H4 (cell line): ENCODE data around the gene SLC7A1. TPM values are rescaled to one million over a fixed set of nuclear protein-coding genes. Genes with fewer than 3 reads are reported as not detected.
"Not testable (repeated sequence)": the region's sequence is repeated elsewhere in the genome, so short reads cannot be mapped to it uniquely, and the experiment has no call there.

ENCODE experiments used
- DNase-seq: peaks from one replicate; pipeline ENCODE4 v3.0.0-alpha.2; 2015; ENCODE audit warnings: low spot score
- total RNA-seq: library from RNA; depleted of rRNA; stranded (reverse); fragments of >200 nt; shearing (Covaris generic); gene quantifications from 2 replicates; pipeline ENCODE4 v1.2.3, GENCODE V29; 2014; rRNA removed

Gene SLC7A1
- total RNA-seq, result 8.6 and 13.4 TPM in 2 replicates

GRCh38 chr13:29595380-29596063 lies at the start of gene SLC7A1:
Gene SLC7A1 (minus strand): TSS chr13:29595688. CDS start chr13:29536188, 59,500 bp downstream.
- peak; percentile 70 for DNase-seq

GRCh38 chr13:29640665-29641064 lies 45.2 kb upstream of the SLC7A1 start:
- no peak for DNase-seq

GRCh38 chr13:29636831-29637230 lies 41.3 kb upstream of the SLC7A1 start:
- DNase-seq, result not testable (repeated sequence)

- DNase-seq, result no peak
Measured at GRCh38 chr13:29624997-29625396, 29.5 kb upstream of the SLC7A1 start.

GRCh38 chr13:29621841-29622240 lies 26.4 kb upstream of the SLC7A1 start:
- no peak for DNase-seq

GRCh38 chr13:29621051-29621800 lies 25.7 kb upstream of the SLC7A1 start:
- DNase-seq, result no peak

- no peak for DNase-seq
Measured at GRCh38 chr13:29619995-29620394, 24.5 kb upstream of the SLC7A1 start.

GRCh38 chr13:29613101-29613500 lies 17.6 kb upstream of the SLC7A1 start:
- no peak for DNase-seq

- no peak for DNase-seq
Measured at GRCh38 chr13:29607465-29607864, 12.0 kb upstream of the SLC7A1 start.

GRCh38 chr13:29605860-29606526 lies 10.5 kb upstream of the SLC7A1 start:
- DNase-seq, result no peak

- no peak for DNase-seq
Measured at GRCh38 chr13:29598321-29598720, 2.8 kb upstream of the SLC7A1 start.

- DNase-seq, result no peak
Measured at GRCh38 chr13:29597706-29598105, 2.2 kb upstream of the SLC7A1 start.

GRCh38 chr13:29597246-29597645 lies 1.8 kb upstream of the SLC7A1 start:
- no peak for DNase-seq

- DNase-seq, result no peak
Measured at GRCh38 chr13:29596064-29596418, 553 bp upstream of the SLC7A1 start.

GRCh38 chr13:29594710-29595379 lies 643 bp downstream of the SLC7A1 start:
- DNase-seq, result peak; percentile 19

- peak; percentile 50 for DNase-seq
Measured at GRCh38 chr13:29594303-29594709, 1.2 kb downstream of the SLC7A1 start.

- DNase-seq, result no peak
Measured at GRCh38 chr13:29593605-29594297, 1.7 kb downstream of the SLC7A1 start.

GRCh38 chr13:29591310-29591709 lies 4.2 kb downstream of the SLC7A1 start:
- no peak for DNase-seq

- DNase-seq, result no peak
Measured at GRCh38 chr13:29589967-29590366, 5.5 kb downstream of the SLC7A1 start.

GRCh38 chr13:29589234-29589633 lies 6.3 kb downstream of the SLC7A1 start:
- DNase-seq, result no peak

GRCh38 chr13:29587645-29588044 lies 7.8 kb downstream of the SLC7A1 start:
- DNase-seq, result no peak
